Endothelial cell (in vitro differentiated cells): ENCODE measurements around the gene TSHZ2. TPM values are rescaled to one million over a fixed set of nuclear protein-coding genes. Genes with fewer than 3 reads are reported as not detected.
"Not testable (repeated sequence)": the region's sequence is repeated elsewhere in the genome, so short reads cannot be mapped to it uniquely, and the experiment has no call there.

Experiments used
- DNase-seq: peaks from one replicate; pipeline ENCODE4 v3.0.0; 2021; ENCODE audit warnings: low spot score
- H3K27ac Mint-ChIP-seq: one replicate; pipeline ENCODE4 v1.8.0; 2021; ENCODE audit warnings: mixed read lengths, inconsistent platforms; ENCODE audit not compliant: unreplicated experiment
- H3K27me3 Mint-ChIP-seq: one replicate; pipeline ENCODE4 v1.8.0; 2021; ENCODE audit warnings: mild to moderate bottlenecking, moderate library complexity, mixed read lengths, inconsistent platforms; ENCODE audit not compliant: unreplicated experiment
- H3K36me3 Mint-ChIP-seq: one replicate; pipeline ENCODE4 v1.8.0; 2021; ENCODE audit warnings: mild to moderate bottlenecking, low read depth, mixed read lengths, inconsistent platforms; ENCODE audit not compliant: unreplicated experiment
- H3K4me1 Mint-ChIP-seq: one replicate; pipeline ENCODE4 v1.8.0; 2021; ENCODE audit warnings: mild to moderate bottlenecking, mixed read lengths, inconsistent platforms; ENCODE audit not compliant: unreplicated experiment
- H3K4me3 Mint-ChIP-seq: one replicate; pipeline ENCODE4 v1.8.0; 2021; ENCODE audit warnings: mild to moderate bottlenecking, mixed read lengths, inconsistent platforms; ENCODE audit not compliant: unreplicated experiment
- H3K9me3 Mint-ChIP-seq: one replicate; pipeline ENCODE4 v1.8.0; 2021; ENCODE audit warnings: mixed read lengths, inconsistent platforms; ENCODE audit not compliant: unreplicated experiment
- CTCF ChIP-seq: fragments of 200-600 bp; sonication (generic); IDR thresholded peaks from one replicate; pipeline ENCODE4 v1.5.0; 2021; ENCODE audit warnings: antibody characterized with exemption; ENCODE audit not compliant: unreplicated experiment
- total RNA-seq: library from RNA; stranded (reverse); fragmentation: NEBNext Ultra II Directional; extraction: Animal tissue kit (Norgen Biotek cat#: 25700); gene quantifications from one replicate; pipeline ENCODE4 v1.2.1, GENCODE V29; 2021; ENCODE audit not compliant: unreplicated experiment

Gene TSHZ2
- total RNA-seq, 1 donor from 2014 or later, result 2.3 TPM

GRCh38 chr20:53522026-53522425 lies 549.9 kb downstream of the TSHZ2 start:
- H3K27ac Mint-ChIP-seq, result no peak overlapping the region
- no peaks in the 10 kb centered on the region for H3K4me1 Mint-ChIP-seq
- no peaks in the 10 kb centered on the region for H3K36me3 Mint-ChIP-seq
- no peak overlapping the region for H3K4me3 Mint-ChIP-seq
- no peaks in the 10 kb centered on the region for H3K27me3 Mint-ChIP-seq
- TF ChIP-seq CTCF, result no peak
- H3K9me3 Mint-ChIP-seq, result no peaks in the 10 kb centered on the region
- DNase-seq, result no peak

GRCh38 chr20:53522696-53523095 lies 550.5 kb downstream of the TSHZ2 start:
- Mint-ChIP-seq H3K27ac (no peak overlapping the region), H3K36me3 (no peaks in the 10 kb centered on the region), H3K4me3 (no peak overlapping the region), H3K9me3 (no peaks in the 10 kb centered on the region), H3K27me3 (no peaks in the 10 kb centered on the region), H3K4me1 (no peaks in the 10 kb centered on the region)
- DNase-seq, result no peak
- no peak for TF ChIP-seq CTCF

- H3K4me1 Mint-ChIP-seq, DNase-seq, H3K27ac Mint-ChIP-seq, H3K9me3 Mint-ChIP-seq, H3K27me3 Mint-ChIP-seq, H3K4me3 Mint-ChIP-seq, H3K36me3 Mint-ChIP-seq: not testable (repeated sequence)
These were observed 551.5 kb downstream of the TSHZ2 start for GRCh38 chr20:53523615-53524014.

- no peak for TF ChIP-seq CTCF
- no peaks in the 10 kb centered on the region for H3K4me1 Mint-ChIP-seq
- H3K4me3 Mint-ChIP-seq, result no peak overlapping the region
- no peak overlapping the region for H3K27ac Mint-ChIP-seq
- no peaks in the 10 kb centered on the region for H3K36me3 Mint-ChIP-seq
- no peaks in the 10 kb centered on the region for H3K27me3 Mint-ChIP-seq
- no peak for DNase-seq
- no peaks in the 10 kb centered on the region for H3K9me3 Mint-ChIP-seq
These were observed 552.6 kb downstream of the TSHZ2 start for GRCh38 chr20:53524589-53525312.

GRCh38 chr20:53527196-53527595 lies 555.0 kb downstream of the TSHZ2 start:
- H3K27me3 Mint-ChIP-seq, result no peaks in the 10 kb centered on the region
- H3K4me1 Mint-ChIP-seq, result no peaks in the 10 kb centered on the region
- TF ChIP-seq CTCF, result no peak
- H3K4me3 Mint-ChIP-seq, result no peak overlapping the region
- DNase-seq, result no peak
- H3K9me3 Mint-ChIP-seq, result no peaks in the 10 kb centered on the region
- no peaks in the 10 kb centered on the region for H3K36me3 Mint-ChIP-seq
- no peak overlapping the region for H3K27ac Mint-ChIP-seq
